DMS79 (cell line): Measurements from ENCODE around the gene FTCD.
"Not testable (repeated sequence)": the region's sequence is repeated elsewhere in the genome, so short reads cannot be mapped to it uniquely, and the experiment has no call there.

Experiments used
- DNase-seq: peaks from one replicate; lab custom pipeline; 2025; lab: John Stamatoyannopoulos, UW

The FTCD gene

GRCh38 chr21:46171996-46172862 is 16.9 kb upstream of the FTCD start:
- no peak for DNase-seq

GRCh38 chr21:46171585-46171984 is 16.2 kb upstream of the FTCD start:
- no peak for DNase-seq

GRCh38 chr21:46170436-46171193 is 15.2 kb upstream of the FTCD start:
- DNase-seq: not testable (repeated sequence)

- DNase-seq: no peak
Observed at GRCh38 chr21:46168659-46169386, 13.4 kb upstream of the FTCD start.

- DNase-seq: no peak
Observed at GRCh38 chr21:46168238-46168637, 12.9 kb upstream of the FTCD start.

GRCh38 chr21:46165098-46165497 is 9.7 kb upstream of the FTCD start:
- DNase-seq: no peak

- no peak for DNase-seq
Observed at GRCh38 chr21:46163380-46163779, 8.0 kb upstream of the FTCD start.

- DNase-seq: no peak
Observed at GRCh38 chr21:46161633-46162592, 6.5 kb upstream of the FTCD start.

- DNase-seq: no peak
Observed at GRCh38 chr21:46160907-46161632, 5.7 kb upstream of the FTCD start.

GRCh38 chr21:46160657-46160906 is 5.2 kb upstream of the FTCD start:
- no peak for DNase-seq

GRCh38 chr21:46159841-46160656 is 4.7 kb upstream of the FTCD start:
- DNase-seq: no peak

- no peak for DNase-seq
Observed at GRCh38 chr21:46159390-46159789, 4.0 kb upstream of the FTCD start.

- no peak for DNase-seq
Observed at GRCh38 chr21:46158666-46159300, 3.4 kb upstream of the FTCD start.

- DNase-seq: no peak
Observed at GRCh38 chr21:46157987-46158451, 2.6 kb upstream of the FTCD start.

GRCh38 chr21:46157396-46157986 is 2.1 kb upstream of the FTCD start:
- no peak for DNase-seq

- DNase-seq: no peak
Observed at GRCh38 chr21:46156678-46157077, 1.3 kb upstream of the FTCD start.

- DNase-seq: no peak
Observed at GRCh38 chr21:46156378-46156645, 933 bp upstream of the FTCD start.

GRCh38 chr21:46154955-46155513 is 345 bp downstream of the FTCD start:
- DNase-seq: no peak
